ENCODE measurements around the gene TMEM164.

The TMEM164 gene

DNA sequence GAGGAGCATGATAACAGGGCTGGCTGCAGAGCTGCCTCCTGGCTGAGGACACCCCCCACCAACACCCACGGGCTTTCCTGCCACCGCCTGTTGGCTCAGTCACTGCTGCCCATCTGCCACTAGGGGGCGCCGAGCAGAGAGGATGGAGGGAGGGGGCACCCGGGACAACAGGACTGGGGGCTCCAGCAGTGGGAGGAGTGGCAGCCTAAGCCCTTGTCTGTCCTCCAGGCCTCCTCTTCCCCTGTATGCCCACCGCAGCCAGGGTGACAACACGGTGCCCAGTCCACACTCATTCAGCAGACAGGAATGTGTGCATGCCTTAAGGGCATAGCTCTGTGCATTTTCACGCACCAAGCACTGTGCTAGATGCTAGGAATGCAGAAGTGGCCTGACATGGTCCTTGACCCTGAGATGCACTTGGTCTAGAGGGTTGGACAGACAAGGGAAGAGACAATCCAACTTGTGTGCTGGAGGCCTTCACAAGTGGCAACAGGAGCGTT is 165.1 kb downstream of the TMEM164 start:
- peak; percentile 22 for DNase-seq (ENCODE audit: low read depth)

DNA sequence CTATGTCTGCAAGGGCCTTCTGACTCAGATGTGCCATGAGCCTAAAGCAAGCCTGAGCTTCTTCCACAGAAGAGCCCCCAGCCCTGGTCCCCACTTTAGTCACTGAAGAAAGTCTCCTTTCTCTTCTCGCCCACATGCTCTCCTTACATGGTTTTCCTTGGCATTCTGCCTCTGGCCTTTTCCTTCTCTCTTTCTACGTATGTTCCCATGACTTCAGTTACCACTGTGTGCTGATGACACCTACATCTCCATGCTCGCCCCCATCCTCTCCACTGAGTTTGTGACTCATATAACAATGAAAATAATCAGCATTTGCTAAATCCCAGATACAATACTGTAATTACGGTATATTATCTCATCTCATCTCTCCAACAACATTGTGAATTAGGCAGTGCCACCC is 165.7 kb downstream of the TMEM164 start:
- no peak for DNase-seq (ENCODE audit: low read depth)

DNA sequence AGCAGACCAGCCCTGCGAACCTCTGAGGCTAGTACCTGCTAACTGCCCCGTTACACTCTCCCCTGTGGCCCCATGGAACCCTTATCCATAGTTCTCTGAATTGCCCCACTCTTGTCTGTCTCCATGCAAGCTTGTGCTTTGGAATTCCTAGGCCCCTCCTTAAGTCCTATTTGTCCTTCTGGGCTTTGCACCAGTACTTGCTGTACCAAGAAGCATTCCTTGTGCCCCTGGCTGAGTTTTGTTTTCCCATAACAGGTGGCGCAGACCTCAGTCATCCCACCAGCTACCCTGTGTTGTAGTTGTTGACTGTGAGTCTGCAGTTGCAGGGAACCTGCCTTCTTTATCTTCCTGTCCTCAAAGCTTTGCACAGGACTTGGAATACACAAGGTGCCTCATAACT is 167.1 kb downstream of the TMEM164 start:
- DNase-seq (ENCODE audit: low read depth) = no peak

DNA sequence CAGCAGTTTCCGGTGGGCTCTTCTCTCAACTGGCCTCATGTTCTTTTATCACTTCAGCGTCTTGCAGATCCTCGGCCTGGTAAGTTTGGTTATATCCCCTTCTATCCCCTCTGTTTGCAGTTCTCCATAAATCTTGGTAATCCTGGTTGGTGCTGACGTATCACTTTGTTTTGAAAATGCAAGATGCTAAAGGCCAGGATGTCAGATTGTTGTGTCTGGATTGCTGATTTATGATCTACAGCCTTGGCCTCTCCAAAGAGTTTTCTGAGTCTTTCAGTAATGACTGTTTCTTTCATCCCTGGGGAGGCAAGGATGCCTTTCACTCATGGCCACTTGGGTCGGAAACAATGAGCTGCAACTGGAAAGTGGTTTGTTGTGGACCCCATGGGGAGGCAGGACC is 168.5 kb downstream of the TMEM164 start:
- no peak for DNase-seq (ENCODE audit: low read depth)

DNA sequence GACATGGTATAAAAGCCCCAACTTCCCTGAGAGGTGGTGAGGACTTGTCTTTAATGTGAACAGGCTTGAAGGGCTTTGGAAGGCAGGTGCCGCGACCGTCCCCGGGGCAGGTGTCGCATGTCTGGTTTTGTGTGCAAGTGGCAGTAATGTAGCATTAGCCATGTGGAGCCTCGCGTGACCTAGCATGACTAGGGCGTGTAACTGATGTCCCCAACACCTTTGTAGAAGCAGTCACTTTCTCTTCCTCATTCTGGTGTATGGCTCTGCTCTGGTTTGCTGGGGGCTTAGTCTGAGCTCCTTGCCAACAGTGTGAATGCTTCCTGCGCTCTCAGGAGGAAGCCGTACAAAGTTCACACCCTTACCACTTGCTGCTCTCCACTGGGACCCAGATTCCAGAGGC is 169.3 kb downstream of the TMEM164 start:
- DNase-seq (ENCODE audit: low read depth) = no peak

DNA sequence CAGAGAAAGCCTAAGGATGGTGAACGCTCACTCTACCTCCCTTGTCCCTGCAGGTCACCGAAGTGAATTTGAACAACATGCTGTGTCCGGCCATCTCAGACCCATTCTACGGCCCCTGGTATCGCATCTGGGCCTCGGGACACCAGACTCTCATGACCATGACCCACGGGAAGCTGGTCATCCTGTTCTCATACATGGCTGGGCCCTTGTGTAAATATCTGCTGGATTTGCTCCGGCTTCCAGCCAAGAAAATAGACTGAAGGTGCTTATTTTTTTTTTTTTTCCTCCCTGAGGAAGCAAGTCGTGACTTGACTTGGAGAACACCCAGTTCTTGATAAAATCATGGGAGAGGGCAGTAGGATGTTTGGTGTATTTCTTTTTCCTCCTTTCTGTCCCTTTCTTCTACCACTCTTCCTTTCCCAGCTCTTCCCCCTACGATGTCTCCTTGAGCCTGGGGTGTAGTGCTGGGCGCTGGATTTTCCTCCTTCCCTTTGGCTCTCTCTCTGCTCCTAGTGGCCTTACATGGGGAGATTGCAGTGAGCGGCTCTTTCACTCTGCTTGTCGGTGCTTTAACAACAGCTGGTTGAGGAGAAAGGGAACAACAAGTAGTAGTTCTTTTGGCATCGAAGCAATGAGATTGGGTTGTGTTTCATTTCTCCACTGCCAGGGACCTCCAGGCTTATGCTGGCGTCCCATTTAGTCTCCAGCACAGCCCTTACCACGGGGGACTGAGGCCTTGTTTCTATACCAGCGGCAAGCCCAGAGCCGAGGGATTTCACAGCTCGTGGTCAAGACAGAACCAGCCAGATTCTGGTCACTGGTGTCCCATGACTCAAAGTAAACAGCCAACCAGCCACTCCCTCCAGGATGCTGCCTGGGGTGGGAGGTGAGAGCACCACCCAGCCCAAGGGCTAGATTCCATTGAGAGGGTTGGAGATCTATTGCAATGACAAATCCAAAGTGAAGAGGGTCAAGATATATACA is 170.6 kb downstream of the TMEM164 start:
- DNase-seq (ENCODE audit: low read depth) = no peak

DNA sequence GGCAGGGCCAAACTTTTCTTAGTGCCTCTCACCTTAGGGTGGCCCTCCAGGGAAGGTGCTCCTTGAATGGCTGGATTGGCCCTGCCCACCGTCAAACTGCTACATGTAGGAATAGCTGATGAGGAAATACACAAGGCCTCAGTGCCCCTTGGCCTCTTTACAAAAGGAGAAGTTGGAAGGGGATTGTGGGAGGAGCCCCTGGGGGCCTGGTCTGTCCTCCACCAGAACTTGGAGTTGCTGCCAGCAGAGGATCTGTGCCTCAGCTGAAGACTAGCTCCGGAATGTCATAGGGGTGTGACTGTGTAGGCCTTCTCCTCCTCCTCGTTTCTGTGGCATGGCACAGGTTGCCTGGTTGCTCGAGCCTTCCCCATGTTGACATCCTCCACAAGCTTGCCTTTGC is 172.2 kb downstream of the TMEM164 start:
- no peak for DNase-seq (ENCODE audit: low read depth)

DNA sequence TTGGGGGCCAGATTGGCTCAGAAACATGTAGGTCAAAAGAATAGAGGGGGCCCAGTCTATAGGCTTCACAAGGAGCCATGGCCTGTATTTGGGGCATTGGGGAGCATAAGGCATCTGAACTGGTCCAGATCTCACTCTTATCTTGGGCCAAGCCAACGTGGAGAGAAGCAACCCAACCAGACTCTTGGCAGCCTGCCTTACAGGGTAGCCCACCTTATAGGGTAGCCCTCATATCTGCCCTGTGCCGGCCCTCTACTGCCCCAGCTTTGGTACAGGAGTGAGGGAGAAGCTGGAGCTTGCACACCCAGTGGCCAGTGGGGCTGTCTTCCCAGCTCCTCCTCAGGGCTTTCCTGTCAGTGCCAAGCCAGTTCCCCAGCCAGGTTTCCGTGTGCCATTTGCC is 172.8 kb downstream of the TMEM164 start:
- no peak for DNase-seq (ENCODE audit: low read depth)

DNA sequence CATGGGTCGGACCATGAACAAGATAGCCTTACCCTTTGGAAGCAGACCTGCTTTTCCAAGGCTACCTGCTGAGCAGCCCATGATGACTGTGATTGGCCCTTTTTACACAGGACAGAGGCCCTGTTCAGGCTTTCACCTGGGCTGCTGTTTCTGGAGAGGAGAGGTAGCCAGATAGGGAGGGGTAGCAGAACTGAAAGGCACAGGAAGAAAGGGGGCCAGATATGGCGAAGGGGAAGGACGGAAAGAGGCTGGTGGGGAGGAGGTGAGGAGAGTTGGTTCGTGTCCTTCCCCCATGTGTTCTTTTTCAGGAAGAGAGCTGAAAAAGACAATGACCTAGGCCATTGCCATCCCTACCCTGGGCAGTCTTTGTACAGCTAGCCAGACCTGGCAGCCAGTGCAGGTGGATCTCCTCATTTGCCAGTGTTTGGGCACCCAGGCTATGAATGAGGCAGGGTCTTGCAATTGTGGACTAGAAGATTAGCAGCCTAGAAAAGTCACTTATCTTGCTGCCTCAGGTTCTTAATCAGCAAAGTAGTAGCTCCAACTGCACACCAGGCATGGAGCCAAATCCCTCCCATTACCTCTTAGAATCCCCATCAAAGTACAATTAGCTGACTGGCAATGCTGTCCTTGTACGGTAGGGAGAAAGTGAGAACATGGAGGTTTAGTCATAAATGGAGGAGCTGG is 175.4 kb downstream of the TMEM164 start:
- no peak for DNase-seq (ENCODE audit: low read depth)

DNA sequence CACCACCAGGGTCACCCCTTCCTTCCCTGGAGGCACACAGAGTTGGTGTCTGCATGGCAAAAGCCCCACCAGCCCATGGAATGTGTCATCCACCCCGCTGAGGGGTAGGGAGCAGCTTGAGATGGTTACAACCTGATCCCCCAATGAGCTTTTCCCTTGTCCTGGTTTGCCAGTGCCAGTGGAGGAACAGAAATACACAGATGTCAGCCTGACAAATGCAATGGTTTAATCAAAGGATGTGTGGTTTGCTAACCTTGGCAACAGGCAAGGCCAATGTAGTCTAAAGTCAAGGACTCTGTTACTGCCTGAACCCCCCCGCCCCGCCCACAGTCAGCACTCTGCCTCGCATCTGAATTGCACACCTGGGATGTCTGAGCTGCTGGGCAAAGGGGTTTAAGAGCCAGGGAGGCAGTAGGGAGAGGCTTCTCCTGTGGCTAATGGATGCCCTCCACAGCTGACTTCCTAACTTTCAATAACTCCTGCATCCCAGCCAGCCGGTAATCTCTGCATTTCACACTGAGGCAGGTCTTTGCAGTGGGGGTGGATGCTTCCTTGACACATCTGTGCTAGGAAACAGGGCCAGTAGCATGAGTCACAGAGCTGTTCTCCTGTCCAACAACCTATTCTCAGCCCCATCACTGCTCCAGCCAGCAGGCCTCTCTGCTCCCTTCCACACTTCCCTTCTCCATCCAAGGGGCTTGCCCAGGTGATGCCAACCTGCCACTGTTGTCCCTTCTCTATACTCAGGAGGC is 177.4 kb downstream of the TMEM164 start:
- no peak for DNase-seq (ENCODE audit: low read depth)

DNA sequence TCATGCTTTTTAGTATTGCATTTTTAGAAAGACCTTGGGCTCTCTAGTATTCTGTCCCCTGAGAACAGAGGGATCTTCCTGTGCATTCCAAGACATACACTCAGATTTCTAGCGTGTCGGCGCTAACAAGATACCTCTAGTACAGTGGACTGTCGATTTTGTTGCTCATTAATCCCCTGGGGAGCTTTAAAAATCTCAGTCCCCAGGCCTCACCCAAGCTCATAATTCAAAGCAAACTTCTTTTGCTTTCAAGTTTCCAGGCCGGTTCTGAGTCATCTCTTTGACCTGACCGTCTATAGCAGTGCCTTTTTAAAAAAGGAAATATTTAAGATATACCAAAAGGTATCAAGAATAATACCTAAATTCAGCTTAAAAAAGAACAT is 178.0 kb downstream of the TMEM164 start:
- DNase-seq (ENCODE audit: low read depth) = no peak

DNA sequence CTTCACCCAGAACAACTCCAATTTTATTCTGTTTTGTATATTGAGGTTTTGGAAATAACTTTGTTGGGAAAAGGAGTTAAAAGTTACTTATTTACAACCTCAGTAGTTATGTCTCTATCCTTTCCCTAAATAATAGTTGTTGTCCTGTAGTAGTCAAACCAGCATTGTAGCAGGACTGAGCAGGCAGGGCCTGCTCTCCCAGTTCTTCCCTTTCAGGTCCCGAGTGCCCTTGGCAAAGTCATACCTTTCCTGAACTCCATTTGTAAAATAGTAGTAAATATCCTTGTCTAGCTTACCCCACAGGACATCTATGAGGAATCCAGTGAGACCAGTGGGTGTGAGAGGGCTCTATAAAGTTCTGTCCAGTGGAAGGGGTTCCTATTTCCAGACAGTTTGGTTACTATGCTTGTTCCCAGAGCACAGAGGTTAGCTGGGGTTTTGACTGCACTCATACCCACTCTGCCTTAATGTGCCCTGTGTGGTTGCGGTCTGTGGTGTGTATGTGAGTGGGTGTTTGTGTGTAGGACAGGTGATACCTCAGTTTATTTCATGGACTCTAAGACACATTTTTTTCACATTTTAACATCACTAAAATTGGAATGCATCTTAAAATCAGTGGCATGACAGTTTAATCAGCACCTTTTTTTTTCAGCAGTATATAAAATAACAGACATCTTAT is 178.7 kb downstream of the TMEM164 start:
- no peak for DNase-seq (ENCODE audit: low read depth)

DNA sequence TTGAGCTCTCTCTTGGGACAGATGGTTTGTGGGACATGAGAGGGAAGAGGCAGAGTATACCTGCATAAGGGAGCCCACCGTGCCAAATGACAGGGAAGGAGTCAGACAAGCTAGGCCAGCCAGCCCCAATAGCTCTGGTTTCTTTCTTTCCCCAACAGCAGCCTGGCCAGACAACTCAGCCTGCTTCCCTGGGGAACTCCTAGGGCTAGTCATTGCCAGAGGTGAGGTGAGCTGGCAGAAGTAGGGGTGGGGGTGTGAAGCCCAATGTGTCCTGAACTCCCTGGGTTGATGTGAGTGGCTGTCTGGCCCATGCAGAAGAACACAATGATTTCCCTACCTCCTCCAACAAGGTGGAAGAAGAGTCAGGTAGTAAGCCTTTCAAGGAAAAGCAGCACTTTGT is 179.4 kb downstream of the TMEM164 start:
- DNase-seq (ENCODE audit: low read depth) = no peak

DNA sequence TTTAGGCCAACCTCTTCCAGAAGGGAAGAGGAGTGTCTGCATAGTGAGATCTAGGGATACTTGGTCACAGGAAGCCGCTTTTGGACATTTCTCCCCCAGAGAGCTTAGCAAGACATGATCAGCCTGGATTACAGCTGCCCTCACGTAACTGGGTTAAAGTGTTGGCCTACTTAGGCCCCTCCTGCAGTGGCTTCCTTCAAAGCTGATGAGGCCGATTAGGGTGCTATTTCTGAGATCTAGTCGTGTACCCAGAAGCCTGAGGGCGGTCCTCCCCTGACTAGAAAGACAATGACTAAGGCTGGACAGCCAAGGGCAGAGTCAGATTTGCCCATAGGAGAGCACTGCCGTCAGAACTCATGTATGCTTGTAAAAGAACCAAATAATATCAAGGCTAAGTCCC is 180.0 kb downstream of the TMEM164 start:
- no peak for DNase-seq (ENCODE audit: low read depth)

DNA sequence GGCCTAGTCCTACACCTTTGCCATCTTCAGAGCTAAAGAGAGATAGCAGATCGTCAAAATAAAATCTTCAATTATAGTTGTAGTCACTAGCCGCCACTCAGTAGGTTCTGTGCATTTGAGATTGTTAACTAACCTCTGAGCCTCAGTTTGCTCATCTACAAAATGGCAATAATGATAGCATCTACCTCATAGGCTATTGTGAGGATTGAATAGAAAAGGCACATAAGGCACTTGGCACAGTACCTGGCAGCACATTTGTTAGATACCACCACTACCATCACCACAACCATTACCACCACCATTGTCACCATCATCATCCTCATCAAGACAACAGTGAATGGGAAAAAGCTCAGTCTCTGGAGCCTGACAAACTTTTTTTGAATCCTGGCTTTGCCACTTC is 180.4 kb downstream of the TMEM164 start:
- DNase-seq (ENCODE audit: low read depth) = no peak

DNA sequence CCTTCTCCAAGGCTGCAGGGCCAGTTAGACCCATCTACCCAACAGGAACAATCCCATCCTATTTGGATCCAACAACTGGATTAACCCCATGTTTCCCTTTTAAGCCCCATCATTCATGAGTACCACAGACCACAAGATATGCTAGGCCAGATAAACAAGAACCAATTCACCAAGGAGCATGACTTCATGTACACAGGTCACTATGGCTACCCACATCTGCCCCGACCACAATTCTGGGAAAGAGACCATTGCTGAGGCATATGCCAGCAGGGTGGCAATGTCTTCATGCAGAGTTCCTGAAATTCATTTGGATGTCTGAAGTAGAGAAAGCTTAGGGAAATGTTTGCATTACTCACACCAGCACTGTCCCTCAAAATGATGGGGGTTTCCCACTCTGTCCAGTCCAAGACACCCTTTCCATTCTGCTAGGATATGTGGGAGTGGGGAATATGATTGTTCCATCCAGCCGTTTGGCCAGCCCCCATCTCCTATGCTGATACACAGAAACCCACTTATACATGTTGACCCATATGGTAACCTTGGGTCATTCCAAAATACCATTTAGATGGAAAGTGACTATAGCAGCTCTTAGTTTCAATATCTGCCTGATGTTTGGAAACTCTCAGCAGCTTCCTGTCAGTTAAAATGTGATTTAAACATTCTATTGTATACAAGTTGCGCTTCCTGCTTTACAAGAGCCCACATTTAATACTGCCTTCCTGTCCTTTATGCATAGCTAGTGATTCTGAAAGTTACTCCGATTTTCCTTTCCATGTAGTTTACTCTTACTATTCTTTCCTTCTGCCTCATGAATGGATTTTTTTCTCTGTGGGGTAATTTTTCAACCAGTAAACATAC is 186.0 kb downstream of the TMEM164 start:
- DNase-seq (ENCODE audit: low read depth) = no peak

DNA sequence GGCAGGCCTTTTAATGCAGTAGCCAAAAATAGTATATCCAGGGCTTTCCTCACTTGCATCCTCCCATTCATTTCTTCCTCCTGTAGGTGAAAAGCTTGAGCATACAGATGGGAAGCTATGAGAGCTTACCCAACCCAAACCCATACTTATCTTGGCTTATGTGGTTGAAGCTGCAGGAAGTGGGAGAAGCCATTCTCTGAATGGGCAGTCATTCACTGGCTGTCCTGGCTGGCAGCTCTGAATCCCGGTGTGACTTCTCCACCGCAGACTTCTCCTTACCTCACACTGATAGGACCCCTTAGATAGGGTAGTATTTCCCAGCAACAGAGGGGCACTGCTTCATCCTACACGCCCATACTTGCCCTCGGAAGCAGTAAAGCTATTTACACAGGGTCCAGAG is 189.6 kb downstream of the TMEM164 start:
- DNase-seq (ENCODE audit: low read depth) = no peak

DNA sequence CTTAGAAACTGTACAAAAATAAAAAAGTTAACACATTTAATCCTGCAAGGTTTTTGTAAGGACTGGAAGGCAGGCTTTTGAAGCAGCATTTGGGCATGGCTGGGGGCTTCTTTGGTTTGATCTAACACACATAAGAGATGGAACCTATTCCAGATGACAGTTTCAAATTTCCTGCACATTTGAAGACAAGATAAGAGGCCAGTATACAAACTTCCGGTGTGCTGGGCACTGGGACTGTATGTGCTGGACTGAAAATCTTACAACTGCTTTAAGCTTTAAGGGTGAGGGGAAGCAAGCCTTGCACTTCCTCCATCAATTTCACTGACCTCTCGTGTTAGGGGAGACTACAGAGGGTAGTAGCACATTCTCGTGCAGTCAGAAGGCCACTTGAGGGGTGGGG is 192.1 kb downstream of the TMEM164 start:
- no peak for DNase-seq (ENCODE audit: low read depth)

DNA sequence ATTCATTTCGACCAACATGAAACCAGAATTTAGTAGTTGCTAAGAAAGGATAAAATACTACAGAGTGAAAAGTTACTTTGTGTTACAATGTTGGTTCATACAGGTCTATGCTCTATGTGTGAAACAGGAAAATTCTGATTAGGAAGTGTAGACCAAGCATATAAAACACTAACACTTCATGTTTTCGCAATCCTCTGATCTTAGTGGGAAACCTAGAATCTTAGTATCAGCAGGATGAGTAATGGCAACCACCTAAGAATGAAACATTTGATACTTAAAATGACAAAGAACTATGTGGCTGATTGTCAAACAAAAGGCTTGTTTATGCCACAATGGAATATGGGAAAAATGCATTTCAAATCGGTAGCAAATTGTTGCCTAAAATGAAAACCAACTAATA is 198.9 kb downstream of the TMEM164 start:
- no peak for DNase-seq (ENCODE audit: low read depth)

DNA sequence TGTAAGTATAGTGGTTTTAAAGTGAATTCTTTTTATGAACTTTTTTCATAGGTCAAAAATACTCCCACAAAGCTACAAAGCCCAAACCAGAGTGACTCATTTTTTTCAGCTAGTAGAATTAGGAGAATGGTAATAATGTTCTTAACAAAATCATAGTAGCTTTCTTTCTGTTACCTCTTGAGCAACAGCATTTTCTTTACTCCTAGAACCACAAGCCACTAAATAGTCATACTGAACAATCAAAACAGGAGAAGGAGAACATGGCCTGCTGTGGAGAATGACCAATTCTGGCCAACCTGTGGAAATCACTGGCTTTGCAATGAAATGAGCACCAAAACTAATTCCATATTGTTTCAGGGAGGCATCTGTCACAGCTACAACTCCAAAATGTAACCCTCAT is 202.1 kb downstream of the TMEM164 start:
- DNase-seq (ENCODE audit: low read depth) = no peak

DNA sequence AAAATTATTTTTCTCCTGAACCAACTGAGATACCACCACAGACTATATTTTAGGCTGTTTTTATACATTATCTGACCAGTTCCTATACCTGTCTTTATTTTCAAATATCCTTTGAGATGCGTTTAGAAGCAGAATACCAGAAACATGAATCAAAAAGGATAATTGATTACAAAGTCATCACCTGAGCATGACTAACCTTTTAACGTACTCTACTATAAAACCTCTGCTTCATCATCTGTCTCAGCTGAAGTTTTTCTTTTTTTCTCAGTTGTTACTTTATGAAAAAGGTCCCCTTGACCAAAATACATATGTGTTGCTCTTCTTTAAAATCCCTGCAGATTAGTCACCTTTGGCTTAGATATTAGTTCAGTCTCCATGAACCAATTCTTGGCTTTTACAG is 205.2 kb downstream of the TMEM164 start:
- DNase-seq (ENCODE audit: low read depth) = no peak
